ENCODE data around the gene SPCS2.
A peak's percentile ranks its signal among the peaks of the same experiment; 100 is the strongest.
"Not testable (repeated sequence)": the region's sequence is repeated elsewhere in the genome, so short reads cannot be mapped to it uniquely, and the experiment has no call there.

Gene SPCS2

GRCh38 chr11:74950374-74950969, 1.4 kb downstream of the SPCS2 start:
- DNase-seq (ENCODE audit: low read depth) = no peak

GRCh38 chr11:74951226-74951625, 2.2 kb downstream of the SPCS2 start:
- no peak for DNase-seq (ENCODE audit: low read depth)

GRCh38 chr11:74952752-74953151, 3.7 kb downstream of the SPCS2 start:
- DNase-seq (ENCODE audit: low read depth) = no peak

GRCh38 chr11:74953451-74953850, 4.4 kb downstream of the SPCS2 start:
- DNase-seq (ENCODE audit: low read depth) = no peak

GRCh38 chr11:74954199-74954598, 5.1 kb downstream of the SPCS2 start:
- no peak for DNase-seq (ENCODE audit: low read depth)

GRCh38 chr11:74956397-74957015, 7.4 kb downstream of the SPCS2 start:
- DNase-seq (ENCODE audit: low read depth) = no peak

GRCh38 chr11:74957937-74958629, 9.0 kb downstream of the SPCS2 start:
- DNase-seq (ENCODE audit: low read depth) = no peak

- not testable (repeated sequence) for DNase-seq (ENCODE audit: low read depth)
These were observed 11.1 kb downstream of the SPCS2 start for GRCh38 chr11:74960128-74960527.

- no peak for DNase-seq (ENCODE audit: low read depth)
These were observed 17.6 kb downstream of the SPCS2 start for GRCh38 chr11:74966651-74967050.

GRCh38 chr11:74970852-74971395, 21.9 kb downstream of the SPCS2 start:
- no peak for DNase-seq (ENCODE audit: low read depth)

- no peak for DNase-seq (ENCODE audit: low read depth)
These were observed 22.4 kb downstream of the SPCS2 start for GRCh38 chr11:74971424-74971823.

- no peak for DNase-seq (ENCODE audit: low read depth)
These were observed 29.0 kb downstream of the SPCS2 start for GRCh38 chr11:74978041-74978440.

GRCh38 chr11:74980634-74981033, 31.6 kb downstream of the SPCS2 start:
- DNase-seq (ENCODE audit: low read depth) = no peak

- no peak for DNase-seq (ENCODE audit: low read depth)
These were observed 32.8 kb downstream of the SPCS2 start for GRCh38 chr11:74981888-74982287.

- no peak for DNase-seq (ENCODE audit: low read depth)
These were observed 35.0 kb downstream of the SPCS2 start for GRCh38 chr11:74984070-74984469.

GRCh38 chr11:74984730-74985129, 35.7 kb downstream of the SPCS2 start:
- no peak for DNase-seq (ENCODE audit: low read depth)

GRCh38 chr11:74988541-74989259, 39.6 kb downstream of the SPCS2 start, which contains the start of gene NEU3:
NEU3 (plus strand) TSS chr11:74988933; CDS start chr11:74989061, 128 bp downstream.
- DNase-seq (ENCODE audit: low read depth) = peak; percentile 73

GRCh38 chr11:74989260-74989638, 40.2 kb downstream of the SPCS2 start:
- no peak for DNase-seq (ENCODE audit: low read depth)

GRCh38 chr11:74990150-74990549, 41.1 kb downstream of the SPCS2 start:
- DNase-seq (ENCODE audit: low read depth) = not testable (repeated sequence)

GRCh38 chr11:74990941-74991340, 41.9 kb downstream of the SPCS2 start:
- DNase-seq (ENCODE audit: low read depth) = no peak

- no peak for DNase-seq (ENCODE audit: low read depth)
These were observed 43.8 kb downstream of the SPCS2 start for GRCh38 chr11:74992852-74993251.

GRCh38 chr11:75000975-75001354, 51.9 kb downstream of the SPCS2 start:
- no peak for DNase-seq (ENCODE audit: low read depth)

Measured in T-helper 22 cell (primary cell).